GM19324 (cell line): ENCODE results near the gene EWSR1.
A peak's percentile ranks its signal among the peaks of the same experiment; 100 is the strongest.

Experiments
- ATAC-seq: cut with Tn5 transposase; IDR thresholded peaks from one replicate; pipeline ENCODE4 v1.9.1; 2021; ENCODE audit warnings: mild to moderate bottlenecking, moderate library complexity; ENCODE audit not compliant: unreplicated experiment, low FRiP score

Gene EWSR1

DNA sequence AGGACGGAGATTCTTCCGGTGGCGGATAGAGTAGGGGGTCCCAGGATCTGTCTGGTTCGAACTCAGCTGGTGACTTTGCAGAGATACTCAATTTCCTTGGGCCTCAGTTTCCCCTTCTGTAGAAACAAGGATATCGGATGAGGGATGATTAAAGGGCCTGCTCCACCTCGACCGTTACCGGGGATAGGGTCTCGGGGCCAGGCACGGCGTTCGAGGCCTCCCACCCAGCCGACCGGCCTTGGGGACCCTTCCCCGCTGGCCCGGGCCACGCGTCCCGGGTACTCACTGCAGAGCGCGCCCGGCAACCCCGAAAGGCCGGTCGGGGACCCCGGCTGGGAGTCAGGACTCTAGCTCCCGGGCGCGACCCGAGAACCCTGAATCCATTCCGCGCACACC lies 608 bp upstream of the EWSR1 start:
- ATAC-seq = no peak

DNA sequence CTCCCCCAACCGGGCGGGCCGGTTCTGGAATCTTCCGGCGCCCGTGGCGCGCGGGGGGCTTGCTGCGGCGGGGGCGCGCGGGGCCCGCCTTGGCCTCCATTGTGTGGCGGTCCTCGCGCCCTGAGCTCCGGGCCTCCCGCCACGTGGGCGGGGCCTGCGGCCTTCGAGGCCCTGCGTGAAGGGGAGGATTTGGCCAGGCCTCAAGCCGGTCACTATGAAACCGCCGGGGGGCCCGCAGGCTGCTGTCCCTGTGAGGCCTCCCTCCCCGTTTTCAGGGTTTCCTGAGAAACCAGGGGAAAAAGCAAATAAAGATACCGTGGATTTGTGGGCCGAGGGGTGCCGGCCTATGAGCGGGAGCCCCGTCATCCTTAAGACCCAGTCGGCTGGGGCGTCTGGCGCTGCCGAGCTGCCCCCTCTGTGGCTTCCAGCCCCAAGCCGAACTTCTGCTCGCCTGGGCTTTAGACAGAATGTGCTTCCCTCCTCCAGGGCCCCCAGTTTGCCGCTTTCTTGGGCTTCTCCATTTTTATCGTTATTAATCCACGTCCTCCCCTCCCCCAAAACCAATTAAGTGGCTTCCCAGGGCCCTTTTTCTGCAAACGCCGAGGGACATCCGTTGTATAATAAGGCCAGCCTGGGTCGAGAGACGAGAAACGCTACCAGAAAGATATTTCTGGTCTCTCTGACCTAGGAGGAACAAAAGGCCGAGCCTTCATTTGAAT lies 602 bp downstream of the EWSR1 start:
- ATAC-seq = peak; percentile 25

DNA sequence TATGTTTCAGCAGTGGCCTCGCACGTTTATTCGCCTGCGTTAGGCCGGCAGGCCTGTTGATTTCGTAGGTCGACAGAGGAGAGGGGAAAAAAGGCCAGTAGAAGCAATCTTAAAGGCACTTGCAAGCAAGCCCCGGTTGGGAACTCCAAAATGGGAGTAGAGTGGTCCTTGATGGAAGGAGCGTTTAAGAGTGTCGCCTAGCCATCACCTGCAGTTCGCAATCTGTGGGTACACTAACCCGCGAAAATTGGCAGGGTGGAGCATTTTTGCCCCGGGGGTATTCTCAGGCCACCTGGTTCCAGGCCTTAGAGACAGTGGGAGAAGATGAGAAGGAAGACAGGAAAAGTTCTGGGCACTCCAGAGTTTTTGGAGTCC lies 1.1 kb downstream of the EWSR1 start:
- no peak for ATAC-seq

DNA sequence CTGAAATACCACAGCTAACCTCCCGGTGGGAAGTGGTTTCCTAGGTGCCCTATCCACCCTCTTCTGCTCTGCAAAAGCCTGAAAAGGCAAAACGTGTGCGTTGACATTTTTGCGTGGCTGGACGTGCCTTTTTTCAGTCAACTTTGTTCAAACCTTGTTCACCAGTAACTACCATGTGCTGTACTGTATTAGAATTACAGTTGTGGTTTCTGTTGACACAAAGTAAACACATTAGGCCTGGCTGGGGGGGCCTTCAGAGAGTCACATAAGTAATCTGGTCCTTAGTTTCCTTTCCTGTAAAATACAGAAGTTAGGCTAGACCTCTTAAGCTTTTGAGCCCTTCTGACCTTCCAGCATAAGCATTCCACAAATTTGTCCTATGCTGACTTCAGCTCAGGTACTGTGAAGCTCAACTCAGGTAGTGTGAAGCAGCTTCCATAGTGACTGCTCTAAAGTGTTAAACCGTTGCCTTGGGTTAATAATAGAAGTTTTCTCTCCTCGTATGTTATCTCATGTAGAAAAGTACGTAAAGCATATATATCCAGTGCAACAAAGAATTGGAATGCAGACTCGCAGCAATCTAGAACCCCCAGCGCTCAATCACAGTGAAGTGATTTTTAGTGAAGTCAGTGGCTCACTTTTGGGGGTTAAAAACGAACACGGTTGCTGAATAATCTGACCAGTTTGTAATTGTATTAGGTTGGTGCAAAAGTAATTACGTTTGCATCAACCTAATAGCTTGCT lies 1.8 kb downstream of the EWSR1 start:
- no peak for ATAC-seq

DNA sequence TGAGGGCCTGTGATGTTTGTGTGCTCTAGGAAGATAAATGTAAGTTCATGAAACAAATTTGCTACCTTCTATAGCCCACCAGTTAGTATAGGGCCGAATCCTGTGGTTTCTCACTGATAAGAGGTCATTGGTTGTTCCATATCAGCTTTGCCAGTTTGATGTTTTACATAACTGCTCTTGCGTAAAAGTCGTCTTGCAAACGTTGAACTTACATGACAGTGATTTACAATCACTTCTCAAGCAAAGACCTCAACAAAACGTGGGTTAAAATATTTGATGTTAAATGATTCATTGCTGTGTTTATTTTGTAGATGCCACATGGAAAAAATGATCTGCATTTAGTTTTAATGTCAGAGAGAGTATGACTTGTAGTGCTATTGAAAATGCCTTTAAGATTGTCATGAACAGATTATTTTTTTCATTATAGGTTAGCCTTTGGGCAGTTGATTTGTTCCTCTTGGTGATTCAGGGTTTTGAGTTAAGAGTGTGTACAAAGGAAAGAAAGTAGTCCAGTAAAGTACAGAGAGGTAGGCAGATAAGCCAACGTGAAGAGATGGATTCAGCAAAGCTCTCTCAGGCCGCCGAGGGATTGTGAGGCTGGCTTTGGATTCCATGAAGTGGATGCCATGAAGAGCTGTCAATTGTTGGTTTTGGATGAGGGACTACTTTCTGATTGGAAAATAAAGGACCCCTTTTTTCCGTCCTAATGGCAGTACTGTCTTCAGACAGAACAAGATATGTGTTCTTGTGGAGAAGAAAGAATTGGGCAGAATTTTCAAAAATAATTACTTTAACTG lies 2.6 kb downstream of the EWSR1 start:
- ATAC-seq = no peak

DNA sequence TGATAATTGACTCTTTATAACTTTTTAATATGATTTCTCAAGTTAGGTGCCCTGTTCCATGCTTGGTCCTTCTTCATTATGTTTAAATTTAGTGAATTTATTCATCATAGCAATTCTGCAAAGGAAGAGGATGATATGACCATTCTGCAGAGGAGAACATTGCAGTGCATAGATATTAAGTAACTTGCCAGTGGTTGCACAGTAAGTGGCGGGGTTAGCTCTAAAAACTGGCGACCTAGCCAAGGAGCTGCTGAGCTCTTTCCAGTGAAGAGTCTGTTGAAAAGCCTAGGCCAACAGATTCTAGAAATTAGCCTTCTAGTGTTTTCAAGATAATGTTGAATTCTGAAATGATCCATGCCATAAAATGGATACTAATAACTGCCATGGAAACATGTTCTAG lies 4.6 kb downstream of the EWSR1 start:
- ATAC-seq = no peak

DNA sequence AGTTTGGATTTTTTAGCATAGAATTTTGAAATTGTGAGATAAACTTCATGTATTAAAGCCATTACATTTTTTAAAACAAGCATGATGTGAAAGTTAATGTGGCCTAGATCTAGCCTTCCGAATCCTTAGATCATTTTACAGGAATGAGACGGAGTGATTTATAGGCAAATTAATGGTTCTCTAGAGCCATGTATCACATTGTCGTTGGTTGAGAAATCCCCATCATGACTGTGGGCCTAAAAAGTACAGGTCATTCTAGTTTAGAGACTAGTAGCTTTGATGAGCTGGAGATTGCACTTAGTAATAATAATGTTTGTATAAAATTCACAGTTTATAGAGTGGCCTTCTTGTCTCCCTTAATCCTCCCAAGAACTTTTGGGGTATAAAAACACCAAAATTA lies 7.1 kb downstream of the EWSR1 start:
- ATAC-seq = no peak

DNA sequence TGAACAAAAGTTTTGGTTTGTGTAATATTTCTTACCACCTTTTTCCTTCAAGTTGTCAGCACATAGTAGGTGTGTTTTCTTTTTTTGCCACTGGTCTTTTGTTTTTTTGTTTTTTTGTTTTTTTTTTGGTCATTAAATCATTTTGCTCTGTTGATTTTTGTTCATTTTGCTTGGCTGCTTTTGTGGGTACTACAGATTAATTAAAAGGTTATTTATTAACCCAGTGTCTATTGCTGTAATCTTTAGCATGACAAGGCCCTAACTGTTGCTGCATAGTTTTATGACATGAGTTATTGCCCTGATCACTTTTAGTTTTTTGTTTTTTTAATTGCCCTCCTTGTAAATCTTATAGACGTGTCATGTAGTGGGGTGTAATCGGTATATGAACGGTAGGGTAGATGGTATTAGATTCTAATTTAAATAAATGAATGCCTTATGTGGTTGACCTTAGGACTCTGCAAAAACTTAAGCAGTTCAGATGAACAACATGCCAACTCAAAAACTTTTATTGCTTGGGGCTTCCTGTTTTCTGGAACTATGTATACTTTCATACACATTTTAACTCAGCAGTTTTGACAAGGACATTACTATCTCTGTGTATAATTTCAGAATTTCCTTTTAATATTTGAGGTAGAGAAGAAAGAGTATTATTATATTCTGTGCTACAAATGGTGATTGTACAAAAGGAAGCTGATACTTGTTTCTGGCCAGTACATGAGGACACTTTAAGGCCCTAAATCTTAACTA lies 7.9 kb downstream of the EWSR1 start:
- ATAC-seq = no peak

DNA sequence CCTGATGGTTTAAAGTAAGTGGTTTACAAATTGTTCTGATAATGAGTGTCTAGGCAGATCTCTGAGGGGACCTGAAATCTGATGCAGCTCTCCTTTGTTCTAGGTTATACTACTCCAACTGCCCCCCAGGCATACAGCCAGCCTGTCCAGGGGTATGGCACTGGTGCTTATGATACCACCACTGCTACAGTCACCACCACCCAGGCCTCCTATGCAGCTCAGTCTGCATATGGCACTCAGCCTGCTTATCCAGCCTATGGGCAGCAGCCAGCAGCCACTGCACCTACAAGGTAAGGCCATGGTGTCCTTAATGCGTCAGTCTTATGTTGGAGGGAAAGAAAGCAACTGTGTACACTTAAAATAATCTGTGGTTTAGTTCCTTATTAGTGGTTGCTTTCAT lies 9.9 kb downstream of the EWSR1 start:
- ATAC-seq = no peak

DNA sequence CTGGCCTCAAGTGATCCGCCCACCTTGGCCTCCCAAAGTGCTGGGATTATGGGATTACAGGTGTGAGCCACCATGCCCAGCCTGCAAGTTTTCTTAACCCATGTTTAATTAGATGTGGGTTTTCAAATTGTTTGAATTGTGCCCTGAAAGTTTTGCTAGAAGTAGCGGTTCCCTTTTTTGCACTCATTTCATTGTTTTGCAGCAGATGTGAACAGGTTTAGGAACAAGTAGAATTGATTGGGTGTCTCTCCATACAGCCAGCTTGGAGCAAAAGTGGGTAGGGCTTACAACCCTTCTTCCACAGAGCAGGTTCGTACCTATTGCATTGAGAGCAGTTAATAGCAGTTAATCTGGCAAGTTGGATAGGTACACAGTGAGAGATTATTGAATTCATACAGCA lies 16.1 kb downstream of the EWSR1 start:
- ATAC-seq = no peak

DNA sequence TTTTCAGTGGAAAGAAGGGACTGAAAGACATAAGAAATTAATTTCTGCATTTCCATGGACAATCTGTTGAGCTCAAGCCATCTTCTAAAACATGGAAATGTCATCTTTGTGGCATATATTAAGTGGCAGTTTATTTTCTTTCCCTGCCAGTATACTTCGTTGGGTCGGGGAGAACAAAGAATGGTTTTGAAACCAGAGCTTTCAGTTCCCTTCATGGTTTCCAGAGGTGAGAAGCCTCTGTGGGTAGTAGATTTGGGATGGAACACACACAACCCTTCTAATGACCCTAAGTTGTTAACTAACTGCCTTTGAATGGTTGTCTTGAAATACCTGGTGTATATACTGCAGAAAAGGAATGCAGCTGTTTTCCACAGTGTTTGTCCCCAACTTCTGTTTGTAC lies 20.8 kb downstream of the EWSR1 start:
- no peak for ATAC-seq

DNA sequence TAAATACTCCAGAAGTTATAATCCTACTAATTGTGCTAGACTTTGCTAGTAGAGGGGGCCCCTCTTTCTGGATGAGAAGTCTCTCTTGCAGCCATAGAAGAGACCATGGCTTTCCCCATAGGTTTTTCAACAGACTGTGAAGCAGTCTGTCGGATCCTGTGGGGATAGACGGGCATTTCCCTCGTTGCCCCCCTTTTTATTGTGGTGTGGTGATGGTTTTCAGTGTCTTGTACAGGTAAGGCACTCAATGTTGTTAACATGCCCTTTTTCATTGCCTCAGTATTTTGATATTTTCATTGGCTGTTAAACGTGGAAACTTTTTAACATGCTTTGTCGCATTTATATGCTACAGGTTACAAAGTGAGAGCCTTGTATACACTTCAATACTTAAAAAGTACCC lies 22.0 kb downstream of the EWSR1 start:
- ATAC-seq = no peak

DNA sequence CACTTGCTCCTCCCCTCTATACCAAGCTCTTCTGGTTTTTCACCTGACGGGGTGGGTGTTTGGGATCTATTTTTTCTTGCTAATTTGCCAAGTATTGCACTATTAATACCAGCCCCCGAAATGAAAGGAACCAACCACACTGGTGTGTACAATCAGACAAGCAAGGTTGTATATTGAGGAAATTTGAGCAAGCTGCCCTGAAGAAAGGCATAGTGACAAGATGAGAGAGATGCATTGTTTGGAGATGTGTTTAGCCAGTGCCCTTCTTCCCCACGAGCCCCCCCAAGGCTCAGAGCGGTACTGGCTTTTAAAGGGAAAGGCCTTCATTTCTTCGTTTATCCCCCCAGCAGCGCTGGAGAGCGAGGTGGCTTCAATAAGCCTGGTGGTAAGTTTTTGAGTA lies 23.1 kb downstream of the EWSR1 start:
- ATAC-seq = no peak

DNA sequence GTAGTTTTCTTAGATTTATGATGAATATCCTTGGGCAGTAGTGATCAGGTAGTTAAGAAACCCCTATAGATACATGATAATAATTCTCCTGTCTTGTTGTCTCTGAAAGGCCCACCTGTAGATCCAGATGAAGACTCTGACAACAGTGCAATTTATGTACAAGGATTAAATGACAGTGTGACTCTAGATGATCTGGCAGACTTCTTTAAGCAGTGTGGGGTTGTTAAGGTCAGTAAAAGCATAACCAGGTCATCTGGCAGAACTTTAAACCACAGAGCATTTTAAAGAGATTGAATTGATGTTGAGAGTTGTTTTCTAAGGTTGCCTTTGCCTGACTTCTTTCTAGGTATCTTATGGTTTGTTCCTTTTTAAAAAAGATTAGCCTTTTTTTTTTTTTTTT lies 24.3 kb downstream of the EWSR1 start:
- ATAC-seq = no peak

DNA sequence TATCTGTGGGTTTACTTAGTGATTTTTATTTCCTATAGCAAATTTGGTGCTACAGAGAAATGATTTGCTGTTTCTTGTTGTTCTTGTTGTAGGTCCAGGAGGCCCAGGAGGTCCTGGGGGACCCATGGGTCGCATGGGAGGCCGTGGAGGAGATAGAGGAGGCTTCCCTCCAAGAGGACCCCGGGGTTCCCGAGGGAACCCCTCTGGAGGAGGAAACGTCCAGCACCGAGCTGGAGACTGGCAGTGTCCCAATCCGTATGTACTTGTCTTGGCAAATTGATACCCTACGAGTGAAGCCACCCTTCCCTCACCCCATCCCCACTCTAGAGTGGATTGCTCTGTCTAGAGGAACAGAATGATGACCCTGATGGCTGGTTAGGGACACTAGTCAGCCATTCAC lies 30.6 kb downstream of the EWSR1 start:
- no peak for ATAC-seq

DNA sequence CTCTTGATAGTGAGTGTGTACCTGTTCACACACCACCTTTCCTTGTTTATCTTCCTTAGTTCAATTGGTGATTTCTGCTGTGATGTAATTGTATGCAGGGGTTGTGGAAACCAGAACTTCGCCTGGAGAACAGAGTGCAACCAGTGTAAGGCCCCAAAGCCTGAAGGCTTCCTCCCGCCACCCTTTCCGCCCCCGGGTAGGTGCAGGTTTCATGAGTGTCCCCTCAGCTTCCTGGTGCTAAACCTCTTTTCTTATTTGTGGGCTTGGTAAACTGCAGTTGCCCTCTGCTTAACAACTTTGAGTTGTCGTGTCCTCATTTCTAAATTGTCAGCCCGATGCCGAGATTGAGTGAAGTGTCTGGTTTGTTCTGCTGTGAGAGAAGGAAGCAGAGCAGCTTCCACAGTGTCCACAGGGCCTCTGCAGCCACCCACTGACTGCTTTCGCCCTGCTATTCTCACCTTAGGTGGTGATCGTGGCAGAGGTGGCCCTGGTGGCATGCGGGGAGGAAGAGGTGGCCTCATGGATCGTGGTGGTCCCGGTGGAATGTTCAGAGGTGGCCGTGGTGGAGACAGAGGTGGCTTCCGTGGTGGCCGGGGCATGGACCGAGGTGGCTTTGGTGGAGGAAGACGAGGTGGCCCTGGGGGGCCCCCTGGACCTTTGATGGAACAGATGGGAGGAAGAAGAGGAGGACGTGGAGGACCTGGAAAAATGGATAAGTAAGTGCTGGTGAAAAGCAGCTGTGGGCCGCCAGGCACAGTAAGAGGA lies 31.2 kb downstream of the EWSR1 start:
- ATAC-seq = no peak

DNA sequence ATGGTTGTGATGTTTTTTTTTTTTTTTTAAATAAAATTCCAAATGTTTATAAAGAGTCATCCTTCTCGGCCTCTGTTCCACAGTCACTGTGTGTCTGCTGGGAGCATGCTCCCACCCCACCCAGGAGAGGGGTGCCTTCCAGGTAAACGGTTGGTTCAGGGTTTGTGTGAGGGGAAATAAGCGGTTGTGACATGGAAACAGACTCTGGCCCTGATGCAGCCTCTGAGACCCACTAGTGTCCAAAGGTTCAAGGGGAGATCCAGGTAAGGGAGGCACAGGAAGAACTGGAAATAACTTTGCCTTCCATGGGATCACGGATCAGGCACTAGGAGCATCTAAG lies 32.4 kb downstream of the EWSR1 start:
- ATAC-seq = no peak

DNA sequence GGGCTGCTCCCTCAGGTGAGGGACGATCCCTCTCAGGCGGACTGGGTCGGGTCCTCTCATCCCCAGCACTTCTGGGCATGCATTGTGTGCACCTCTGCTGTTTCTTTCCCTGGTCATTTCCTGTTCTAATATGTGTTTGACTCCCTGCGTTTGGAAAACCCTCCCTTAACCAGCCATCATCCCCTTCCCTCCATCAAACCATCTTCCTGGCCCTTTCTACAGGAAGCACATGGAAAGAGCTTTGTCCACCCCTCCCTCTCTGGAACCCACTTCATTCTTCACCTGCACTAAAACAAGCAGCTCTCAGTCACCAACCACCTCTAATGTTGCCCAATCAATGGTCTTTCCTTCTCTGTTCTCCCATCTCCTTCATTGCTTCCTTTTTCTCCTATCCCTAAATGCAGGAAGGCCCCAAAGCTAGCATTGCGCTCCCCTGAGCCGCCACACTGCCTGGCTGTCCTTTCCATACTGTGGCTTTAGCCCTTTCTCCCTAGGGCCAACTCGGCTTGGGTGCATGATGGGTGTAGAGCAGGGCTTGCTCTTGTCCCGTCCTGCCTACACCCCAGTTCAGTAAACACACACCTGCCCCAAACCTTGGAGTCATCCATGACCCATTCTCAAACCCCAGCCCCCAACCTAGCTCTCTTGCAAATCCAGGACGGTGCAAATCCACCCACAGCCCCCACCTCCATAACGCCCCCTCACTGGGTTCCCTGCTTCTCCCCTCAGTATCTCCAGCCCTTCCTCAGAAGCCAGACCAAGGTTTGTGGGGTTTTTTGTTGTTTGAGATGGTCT lies 32.9 kb downstream of the EWSR1 start:
- no peak for ATAC-seq

DNA sequence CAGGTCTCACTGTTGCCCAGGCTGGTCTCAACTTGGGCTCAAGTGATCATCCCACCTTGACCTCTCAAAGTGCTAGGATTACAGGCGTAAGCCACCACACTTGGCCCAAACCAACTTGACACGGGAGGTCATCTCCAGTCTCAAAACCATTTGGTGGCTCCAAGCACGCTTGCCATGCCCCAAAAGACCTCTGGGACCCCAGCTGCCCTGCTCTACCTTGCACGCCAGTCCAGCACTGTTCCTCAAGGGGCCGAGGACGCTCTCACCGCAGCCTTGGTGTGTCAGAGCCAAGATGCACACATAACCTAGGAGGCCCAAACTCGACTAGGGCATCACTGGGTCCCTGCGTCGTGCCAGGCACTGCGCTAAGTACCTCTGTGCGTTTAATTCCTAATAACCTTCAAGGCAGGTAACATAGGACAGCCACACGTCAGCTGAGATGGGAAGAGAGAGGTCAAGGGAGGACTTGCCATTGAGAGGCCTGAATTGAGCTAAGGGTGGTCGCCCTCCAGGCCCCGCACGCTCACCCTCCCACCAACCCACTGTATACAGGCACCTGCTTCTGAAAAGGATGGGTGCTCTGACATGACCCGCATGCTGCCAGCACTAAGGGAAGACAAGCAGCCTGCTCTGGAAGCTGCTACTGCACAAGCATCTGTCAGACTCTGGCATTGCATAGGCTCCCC lies 33.8 kb downstream of the EWSR1 start:
- no peak for ATAC-seq
